Neural progenitor cell (in vitro differentiated cells): Measurements from ENCODE around the gene COL20A1.
"Not testable (repeated sequence)": the region's sequence is repeated elsewhere in the genome, so short reads cannot be mapped to it uniquely, and the experiment has no call there.

Experiments used
- CTCF ChIP-seq: fragments of 200-600 bp; sonication (generic); IDR thresholded peaks from 2 replicates; pipeline ENCODE4 v1.5.1; 2017; ENCODE audit warnings: antibody characterized with exemption, mild to moderate bottlenecking
- EZH2 ChIP-seq: fragments of 200-600 bp; sonication (generic); IDR thresholded peaks from 2 replicates; pipeline ENCODE4 v1.6.1; 2017; ENCODE audit warnings: antibody characterized with exemption, mild to moderate bottlenecking, moderate library complexity

- not testable (repeated sequence) for TF ChIP-seq EZH2, CTCF
Observed at GRCh38 chr20:63305933-63306672, 13.1 kb downstream of the COL20A1 start.
